GM12878 (cell line): ENCODE results near the gene TDRD12. TPM values are rescaled to one million over a fixed set of nuclear protein-coding genes. Genes with fewer than 3 reads are reported as not detected.

Experiments
- ATAC-seq: fragments of 200-7000 bp; cut with Tn5 transposase; 3 replicates; pipeline ENCODE4 v1.9.1; 2020; ENCODE audit warnings: mild to moderate bottlenecking, moderate library complexity
- BruUV-seq: library from RNA; stranded (reverse); fragments of 400-500 nt; replicated peaks from 2 replicates; lab custom pipeline; 2021; lab: Mats Ljungman, UMichigan
- CTCF ChIA-PET: fragments of 300-600 bp; sonication (Branson Sonifier 250); formaldehyde crosslinking; extraction: SDS; loops from one replicate; lab custom pipeline; 2021; ENCODE audit warnings: inconsistent platforms; lab: Yijun Ruan, JAX
- POLR2A ChIA-PET: fragments of 350-600 bp; formaldehyde crosslinking; extraction: SDS; loops from one replicate; lab custom pipeline; 2021; ENCODE audit warnings: inconsistent platforms; lab: Charles Lee
- RAD21 ChIA-PET: fragments of 300-600 bp; sonication (Branson Sonifier 250); formaldehyde crosslinking; loops from one replicate; lab custom pipeline; 2023; ENCODE audit warnings: antibody characterized with exemption; ENCODE audit not compliant: unreplicated experiment; lab: Charles Lee
- SMC1A ChIA-PET: fragments of 300-600 bp; sonication (Branson Sonifier 250); formaldehyde crosslinking; loops from one replicate; lab custom pipeline; 2023; ENCODE audit not compliant: unreplicated experiment, uncharacterized antibody; lab: Charles Lee
- DNase-seq: peaks from one replicate; pipeline ENCODE4 v3.0.0-alpha.2; 2011; ENCODE audit warnings: low read depth, low spot score
- FAIRE-seq: peaks from 3 replicates; lab custom pipeline; 2011; peaks lifted over from hg19 to GRCh38; lab: Jason Lieb, UNC
- H2AFZ ChIP-seq: 2 replicates; pipeline ENCODE4 v1.6.0; 2011; ENCODE audit warnings: low read depth, low read length, control low read depth; ENCODE audit not compliant: control insufficient read depth
- H3K27ac ChIP-seq: 2 replicates; pipeline ENCODE4 v1.5.1; 2011; ENCODE audit warnings: control low read depth; ENCODE audit not compliant: control insufficient read depth, insufficient read depth
- H3K27me3 ChIP-seq, 2 experiments: replicated peaks in 1 of 2; 2 replicates each; pipeline versions ENCODE4 v1.6.0 to v1.6.1; 2011; ENCODE audit warnings: low read length in 1 of 2; ENCODE audit not compliant: control insufficient read depth in 2 of 2, insufficient read depth in 2 of 2
- H3K36me3 ChIP-seq, 2 experiments: 2 replicates each; pipeline ENCODE4 v1.5.1; 2011; ENCODE audit warnings: low read length in 1 of 2; ENCODE audit not compliant: control insufficient read depth in 2 of 2, insufficient read depth in 2 of 2
- H3K4me1 ChIP-seq: 2 replicates; pipeline ENCODE4 v1.6.1; 2011; ENCODE audit warnings: mild to moderate bottlenecking, low read length, moderate library complexity, mixed read lengths; ENCODE audit not compliant: control insufficient read depth, insufficient read depth
- H3K4me2 ChIP-seq: 2 replicates; pipeline ENCODE4 v1.6.0; 2011; ENCODE audit warnings: control low read depth; ENCODE audit not compliant: control insufficient read depth, insufficient read depth
- H3K4me3 ChIP-seq: fragments of 200-600 bp; sonication (generic); 2 replicates; pipeline ENCODE4 v1.5.1; 2016
- H3K79me2 ChIP-seq: 2 replicates; pipeline ENCODE4 v1.6.0; 2011; ENCODE audit warnings: low read length; ENCODE audit not compliant: control insufficient read depth, insufficient read depth
- H3K9ac ChIP-seq: 2 replicates; pipeline ENCODE4 v1.8.0; 2011; ENCODE audit warnings: low read length, control low read depth, mixed read lengths; ENCODE audit not compliant: control insufficient read depth, insufficient read depth
- H3K9me3 ChIP-seq: replicated peaks from 3 replicates; pipeline ENCODE4 v1.5.1; 2011; ENCODE audit warnings: mild to moderate bottlenecking, low read length; ENCODE audit not compliant: control insufficient read depth, insufficient read depth
- H4K20me1 ChIP-seq: 2 replicates; pipeline ENCODE4 v1.6.0; 2011; ENCODE audit not compliant: control insufficient read depth, insufficient read depth
- BACH1 ChIP-seq: fragments of 450-650 bp; IDR thresholded peaks from 2 replicates; pipeline ENCODE4 v1.6.1; 2017; ENCODE audit warnings: mild to moderate bottlenecking, borderline replicate concordance
- BRCA1 ChIP-seq: IDR thresholded peaks from 2 replicates; pipeline ENCODE4 v1.6.1; 2011; ENCODE audit warnings: low read depth, low read length, improper control_type of control experiment
- CBX3 ChIP-seq: fragments of 200-600 bp; sonication (generic); IDR thresholded peaks from 2 replicates; pipeline ENCODE4 v1.6.1; 2016; ENCODE audit warnings: low read depth, borderline replicate concordance
- CREM ChIP-seq: IDR thresholded peaks from 2 replicates; pipeline ENCODE4 v1.6.1; 2014; ENCODE audit warnings: antibody characterized with exemption, low read depth
- EZH2 ChIP-seq: IDR thresholded peaks from 2 replicates; pipeline ENCODE4 v1.6.1; 2012; ENCODE audit warnings: low read depth, mild to moderate bottlenecking, control low read depth, inconsistent platforms, low read length, borderline replicate concordance; ENCODE audit not compliant: control insufficient read depth
- GATAD2B ChIP-seq: fragments of 450-650 bp; conservative IDR thresholded peaks from 2 replicates; pipeline ENCODE4 v1.6.1; 2017; ENCODE audit warnings: low read depth, mild to moderate bottlenecking, moderate library complexity
- IRF4 ChIP-seq: IDR thresholded peaks from 2 replicates; pipeline ENCODE4 v1.6.1; 2011; ENCODE audit warnings: low read depth, low read length
- JUND ChIP-seq: IDR thresholded peaks from 2 replicates; pipeline ENCODE4 v1.6.1; 2012; ENCODE audit warnings: low read depth, mild to moderate bottlenecking, low read length, improper control_type of control experiment, moderate library complexity
- KDM1A ChIP-seq: fragments of 200-600 bp; sonication (generic); IDR thresholded peaks from 2 replicates; pipeline ENCODE4 v1.6.1; 2016; ENCODE audit warnings: borderline replicate concordance
- MEF2B ChIP-seq: fragments of 450-650 bp; IDR thresholded peaks from 2 replicates; pipeline ENCODE4 v1.6.1; 2018; ENCODE audit warnings: mild to moderate bottlenecking, moderate library complexity; ENCODE audit not compliant: partially characterized antibody, poor library complexity, severe bottlenecking
- MXI1 ChIP-seq: fragments of 150-350 bp; IDR thresholded peaks from 2 replicates; pipeline ENCODE4 v1.6.1; 2011; ENCODE audit warnings: low read depth, mild to moderate bottlenecking, inconsistent platforms, low read length, improper control_type of control experiment
- NFIC ChIP-seq: IDR thresholded peaks from 2 replicates; pipeline ENCODE4 v1.6.1; 2012; ENCODE audit warnings: low read depth, mild to moderate bottlenecking, inconsistent platforms, low read length, moderate library complexity
- NFYA ChIP-seq: IDR thresholded peaks from 2 replicates; pipeline ENCODE4 v1.6.1; 2011; ENCODE audit warnings: low read depth, mild to moderate bottlenecking, low read length, improper control_type of control experiment, borderline replicate concordance
- POU2F2 ChIP-seq: IDR thresholded peaks from 3 replicates; pipeline ENCODE4 v1.6.1; 2011; ENCODE audit warnings: low read depth, mild to moderate bottlenecking, low read length, borderline replicate concordance
- SP1 ChIP-seq: IDR thresholded peaks from one replicate; pipeline ENCODE4 v1.6.1; 2011; ENCODE audit warnings: low read depth, low read length
- SREBF2 ChIP-seq: IDR thresholded peaks from 2 replicates; pipeline ENCODE4 v1.6.1; 2012; ENCODE audit warnings: mild to moderate bottlenecking, low read length
- STAT3 ChIP-seq: IDR thresholded peaks from 2 replicates; pipeline ENCODE4 v1.6.1; 2011; ENCODE audit warnings: low read depth, low read length, improper control_type of control experiment
- SUZ12 ChIP-seq: fragments of 200-600 bp; sonication (generic); IDR thresholded peaks from one replicate; pipeline ENCODE4 v1.6.1; 2018; ENCODE audit warnings: antibody characterized with exemption, mild to moderate bottlenecking; ENCODE audit not compliant: unreplicated experiment
- TARDBP ChIP-seq: IDR thresholded peaks from 2 replicates; pipeline ENCODE4 v1.6.1; 2016; ENCODE audit warnings: borderline replicate concordance
- TCF12 ChIP-seq: IDR thresholded peaks from 2 replicates; pipeline ENCODE4 v1.6.1; 2011; ENCODE audit warnings: low read depth, mild to moderate bottlenecking, low read length
- TCF3 ChIP-seq: IDR thresholded peaks from 2 replicates; pipeline ENCODE4 v1.6.1; 2012; ENCODE audit warnings: low read depth, mild to moderate bottlenecking, low read length, borderline replicate concordance; ENCODE audit not compliant: insufficient read depth
- TCF7 ChIP-seq: IDR thresholded peaks from 2 replicates; pipeline ENCODE4 v1.6.1; 2014; ENCODE audit warnings: antibody characterized with exemption, borderline replicate concordance
- WRNIP1 ChIP-seq: IDR thresholded peaks from 2 replicates; pipeline ENCODE4 v1.6.1; 2011; ENCODE audit warnings: low read depth, low read length, improper control_type of control experiment, borderline replicate concordance
- ZBTB33 ChIP-seq: fragments of 450-650 bp; IDR thresholded peaks from 2 replicates; pipeline ENCODE4 v1.6.1; 2017; ENCODE audit warnings: mild to moderate bottlenecking
- ZSCAN29 ChIP-seq: fragments of 450-650 bp; IDR thresholded peaks from 2 replicates; pipeline ENCODE4 v1.6.1; 2017; ENCODE audit warnings: mild to moderate bottlenecking, moderate library complexity
- WGBS: methylation state at CpG from one replicate; pipeline ENCODE4 v1.1.6; 2016; ENCODE audit warnings: low lambda C conversion rate; ENCODE audit not compliant: insufficient replicate concordance, insufficient coverage; ENCODE audit errors: missing lambda C conversion rate; 5-methylcytosine and 5-hydroxymethylcytosine counted together
- in situ Hi-C: fragments of 300-500 bp; cut with MboI; formaldehyde crosslinking; loops from 9 replicates; pipeline ENCODE4 v1.14.3; 2018; ENCODE audit warnings: mixed read lengths
- intact Hi-C: fragments of 100-400 bp; cut with micrococcal nuclease; formaldehyde crosslinking; loops from one replicate; pipeline ENCODE4 v1.14.2; 2022; ENCODE audit not compliant: unreplicated experiment
- polyA plus RNA-seq, 11 experiments: library from polyadenylated mRNA; depleted of rRNA in 4 of 11; unstranded in 6 of 11; stranded (reverse) in 5 of 11; fragments of >200 nt; fragmentation: Nextera tagmentation in 4 of 11; fragmentation: Illumina TruSeq in 1 of 11; extraction: Ambion mirVana in 4 of 11; extraction: Trizol in 1 of 11; gene quantifications; 1 replicate in 1 of 11; 2 replicates in 10 of 11; pipeline versions ENCODE4 v1.2.1 to v1.2.3, GENCODE V29; 2011 to 2016; ENCODE audit warnings: inconsistent platforms in 2 of 11, missing spikeins in 2 of 11, low read depth in 1 of 11
- total RNA-seq, 4 experiments: library from RNA; depleted of rRNA in 3 of 4; stranded (reverse); fragments of >200 nt in 3 of 4; fragmentation: Illumina TruSeq in 1 of 4; extraction: Trizol in 1 of 4; gene quantifications; 2 replicates each; pipeline versions ENCODE4 v1.2.1 to v1.2.3, GENCODE V29; 2013 to 2021

Gene TDRD12
- total and polyA plus RNA-seq, 10 of the 15 experiments (the other 5 are each of a cell fraction or from before 2014, with no cell fraction given) = 0.08 to 0.15 TPM; not detected in 8

- H3K9ac ChIP-seq = peak within 1 kb of the TSS; percentile 77
- WGBS = 1% methylated on average over 58 of the region's 75 CpGs
- TF ChIP-seq JUND (no peak), BACH1 (no peak), MEF2B (no peak), ZBTB33 (no peak), CREM (peak; percentile 57; the same call in 1 of the 2 replicates), TCF7 (no peak), TCF3 (no peak), SUZ12 (no peak), IRF4 (no peak), SP1 (peak; percentile 99), POU2F2 (no peak; the same call in 2 of the 3 replicates), GATAD2B (no peak; the same call in 1 of the 2 replicates), NFIC (no peak), CBX3 (no peak), NFYA (peak; percentile 69), ZSCAN29 (no peak), STAT3 (no peak), TCF12 (no peak), EZH2 (no peak), SREBF2 (no peak), KDM1A (no peak), BRCA1 (no peak), WRNIP1 (no peak), TARDBP (no peak), MXI1 (peak; percentile 73)
Observed at GRCh38 chr19:32674931-32675719, 44.4 kb upstream of the TDRD12 start, which contains the start of gene ANKRD27. Gene ANKRD27, minus strand, starts transcription at chr19:32675180. Its CDS starts 16,165 bp downstream, at chr19:32659015.

More at GRCh38 chr19:32674931-32675719, 44.4 kb upstream of the TDRD12 start, which contains the start of gene ANKRD27:
- intact Hi-C loops (no loop called here), in situ Hi-C loops (no loop called here)
- Histone ChIP-seq H3K27me3 (peaks cover 2 to 7% of the 10 kb centered on the region in 2 experiments; a peak in 3 of 4 replicates), H3K4me1 (peaks cover 20% of the 10 kb centered on the region), H3K9me3 (no peaks in the 10 kb centered on the region; the same call in 2 of the 3 replicates), H4K20me1 (0 out of 2 replicates have a peak, but pooled peaks cover 2% of the 10 kb centered on the region), H2AFZ (peak within 1 kb of the TSS; percentile 94), H3K4me3 (peak within 1 kb of the TSS; percentile 83), H3K4me2 (peak within 1 kb of the TSS; percentile 94), H3K27ac (peak within 1 kb of the TSS; percentile 53), H3K36me3 (no peaks in the 10 kb centered on the region; a peak in 1 of 4 replicates), H3K79me2 (peaks cover 33% of the 10 kb centered on the region)
- FAIRE-seq = peak; percentile 99
- ChIA-PET CTCF (interaction anchor here (1.0 kb wide), 1 partner anchor 15 kb away, joined by 3 read pairs; no protein-coding TSS in a partner anchor), POLR2A (interaction anchor here (0.5 to 1.1 kb wide), 3 partner anchors 15 to 604 kb away, joined by 3 to 4 read pairs (median 3); partner anchors contain the start of gene NUDT19), SMC1A (interaction anchor here (1.4 kb wide), 1 partner anchor 16 kb away, joined by 4 read pairs; no protein-coding TSS in a partner anchor), RAD21 (interaction anchor here (0.7 kb wide), 1 partner anchor 16 kb away, joined by 3 read pairs; the partner anchor contains the start of gene NUDT19)
- DNase-seq = peak; percentile 88
- BruUV-seq = no TSS peak
- ATAC-seq = peak; percentile 98
